Neural cell (in vitro differentiated cells): ENCODE data around the gene PDE6G.

Experiments used
- CTCF ChIP-seq: fragments of 450-650 bp; IDR thresholded peaks from 2 replicates; pipeline ENCODE4 v1.5.1; 2014; ENCODE audit warnings: antibody characterized with exemption, mild to moderate bottlenecking, moderate library complexity; ENCODE audit not compliant: poor library complexity, severe bottlenecking
- EP300 ChIP-seq: fragments of 450-650 bp; conservative IDR thresholded peaks from 2 replicates; pipeline ENCODE4 v1.6.1; 2014; ENCODE audit warnings: antibody characterized with exemption, mild to moderate bottlenecking, moderate library complexity; ENCODE audit not compliant: poor library complexity, severe bottlenecking
- EZH2 ChIP-seq: fragments of 200-600, 300-800 bp; shearing (Covaris generic), sonication (generic); IDR thresholded peaks from 2 replicates; pipeline ENCODE4 v1.6.1; 2014; ENCODE audit warnings: antibody characterized with exemption, low read length, borderline replicate concordance, mild to moderate bottlenecking; ENCODE audit not compliant: insufficient read depth, poor library complexity, severe bottlenecking
- RAD21 ChIP-seq: fragments of 450-650 bp; conservative IDR thresholded peaks from 2 replicates; pipeline ENCODE4 v1.6.1; 2014; ENCODE audit warnings: antibody characterized with exemption, mild to moderate bottlenecking, moderate library complexity
- REST ChIP-seq: IDR thresholded peaks from 2 replicates; pipeline ENCODE4 v1.6.1; 2012; ENCODE audit warnings: borderline replicate concordance
- TAF1 ChIP-seq: IDR thresholded peaks from 2 replicates; pipeline ENCODE4 v1.6.1; 2012; ENCODE audit warnings: low read depth

- no peak for TF ChIP-seq CTCF
- no peak for TF ChIP-seq RAD21
- TF ChIP-seq REST: no peak
- no peak for TF ChIP-seq EP300
- TF ChIP-seq TAF1: no peak
- TF ChIP-seq EZH2: no peak
These were observed 5.4 kb downstream of the PDE6G start for GRCh38 chr17:81650951-81651350.
